Measurements from ENCODE around the gene ZSWIM8.
"Not testable (repeated sequence)": the region's sequence is repeated elsewhere in the genome, so short reads cannot be mapped to it uniquely, and the experiment has no call there.

The ZSWIM8 gene

DNA sequence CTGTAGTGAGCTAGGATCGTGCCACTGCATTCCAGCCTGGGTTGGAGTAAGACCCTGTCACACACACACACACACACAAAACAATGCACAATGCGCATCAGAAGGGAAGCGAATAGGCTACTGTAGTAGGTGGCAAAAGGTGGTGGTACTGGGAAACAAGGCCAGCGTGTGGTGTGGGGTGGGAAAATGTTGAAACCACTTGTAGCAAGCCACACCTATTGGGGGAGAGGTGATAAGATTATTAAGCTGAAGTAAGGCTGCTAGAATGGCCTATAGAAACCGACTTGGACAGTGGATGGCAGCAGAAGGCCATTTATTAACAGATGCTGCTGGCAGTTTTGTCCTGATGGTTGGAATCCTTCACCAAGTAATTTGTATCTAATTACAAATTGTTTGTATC is 10.8 kb upstream of the ZSWIM8 start:
- peak; percentile 40 for DNase-seq (ENCODE audit: low spot score)

DNA sequence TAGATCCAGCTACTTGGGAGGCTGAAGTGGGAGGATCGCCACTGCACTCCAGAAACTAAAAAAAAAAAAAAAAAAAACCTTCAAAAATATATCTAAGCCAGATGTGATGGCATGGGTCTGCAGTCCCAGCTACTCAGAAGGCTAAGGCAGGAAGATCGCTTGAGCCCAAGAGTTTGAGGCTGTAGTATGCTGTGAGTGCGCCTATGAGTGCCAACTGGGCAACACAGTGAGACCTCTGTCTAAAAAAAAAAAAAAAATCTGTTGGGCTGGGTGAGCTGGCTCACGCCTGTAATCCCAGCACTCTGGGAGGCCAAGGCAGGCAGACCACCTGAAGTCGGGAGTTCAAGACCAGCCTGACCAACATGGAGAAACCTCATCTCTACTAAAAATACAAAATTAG is 6.4 kb upstream of the ZSWIM8 start:
- no peak for DNase-seq (ENCODE audit: low spot score)

- DNase-seq (ENCODE audit: low spot score): no peak
These were observed 5.7 kb upstream of the ZSWIM8 start for GRCh38 chr10:73779539-73780197.

GRCh38 chr10:73780301-73780700 is 5.1 kb upstream of the ZSWIM8 start:
- no peak for DNase-seq (ENCODE audit: low spot score)

- no peak for DNase-seq (ENCODE audit: low spot score)
These were observed 4.4 kb upstream of the ZSWIM8 start for GRCh38 chr10:73780966-73781365.

DNA sequence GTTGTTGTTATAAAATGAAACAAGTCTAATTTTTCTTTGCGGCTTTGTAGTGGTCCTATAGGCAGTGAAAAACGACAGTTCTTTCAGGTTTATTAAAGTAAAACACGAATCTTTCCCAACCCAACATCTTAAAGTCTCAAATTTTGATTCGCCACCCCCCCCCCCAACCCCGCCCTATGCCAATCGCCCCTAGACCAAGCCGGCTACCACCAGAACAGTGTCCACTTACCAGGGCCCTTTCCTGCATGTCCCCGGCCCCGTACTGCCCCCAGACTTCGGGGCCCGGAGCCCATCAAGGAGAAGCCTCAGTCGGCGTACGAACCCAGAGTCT is 3.9 kb upstream of the ZSWIM8 start:
- no peak for DNase-seq (ENCODE audit: low spot score)

- DNase-seq (ENCODE audit: low spot score): peak; percentile 80
These were observed 3.3 kb upstream of the ZSWIM8 start, which contains the start of gene CHCHD1 for GRCh38 chr10:73781879-73782748. Gene CHCHD1, plus strand, starts transcription at chr10:73782048. Its CDS starts 28 bp downstream, at chr10:73782076.

DNA sequence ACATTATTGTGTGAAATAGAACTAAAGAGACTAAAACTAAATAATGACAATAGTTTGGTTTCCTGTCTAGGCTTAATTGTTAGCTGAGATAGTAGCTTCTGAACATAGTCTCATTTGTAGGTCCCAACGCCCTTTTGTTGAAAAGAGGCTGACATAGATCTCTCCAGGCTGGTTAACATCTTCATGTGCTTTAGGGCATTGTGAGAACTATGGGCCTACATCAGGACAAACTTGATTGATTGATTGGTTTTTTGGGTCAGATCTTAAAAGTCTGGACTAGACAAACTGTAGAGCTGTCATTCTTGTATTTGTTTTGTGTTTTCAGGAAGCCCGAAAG is 2.7 kb upstream of the ZSWIM8 start:
- no peak for DNase-seq (ENCODE audit: low spot score)

- DNase-seq (ENCODE audit: low spot score): peak; percentile 33
These were observed 510 bp downstream of the ZSWIM8 start for GRCh38 chr10:73785721-73786511.

- no peak for DNase-seq (ENCODE audit: low spot score)
These were observed 1.1 kb downstream of the ZSWIM8 start for GRCh38 chr10:73786512-73786885.

- DNase-seq (ENCODE audit: low spot score): not testable (repeated sequence)
These were observed 1.8 kb downstream of the ZSWIM8 start for GRCh38 chr10:73787031-73787800.

DNA sequence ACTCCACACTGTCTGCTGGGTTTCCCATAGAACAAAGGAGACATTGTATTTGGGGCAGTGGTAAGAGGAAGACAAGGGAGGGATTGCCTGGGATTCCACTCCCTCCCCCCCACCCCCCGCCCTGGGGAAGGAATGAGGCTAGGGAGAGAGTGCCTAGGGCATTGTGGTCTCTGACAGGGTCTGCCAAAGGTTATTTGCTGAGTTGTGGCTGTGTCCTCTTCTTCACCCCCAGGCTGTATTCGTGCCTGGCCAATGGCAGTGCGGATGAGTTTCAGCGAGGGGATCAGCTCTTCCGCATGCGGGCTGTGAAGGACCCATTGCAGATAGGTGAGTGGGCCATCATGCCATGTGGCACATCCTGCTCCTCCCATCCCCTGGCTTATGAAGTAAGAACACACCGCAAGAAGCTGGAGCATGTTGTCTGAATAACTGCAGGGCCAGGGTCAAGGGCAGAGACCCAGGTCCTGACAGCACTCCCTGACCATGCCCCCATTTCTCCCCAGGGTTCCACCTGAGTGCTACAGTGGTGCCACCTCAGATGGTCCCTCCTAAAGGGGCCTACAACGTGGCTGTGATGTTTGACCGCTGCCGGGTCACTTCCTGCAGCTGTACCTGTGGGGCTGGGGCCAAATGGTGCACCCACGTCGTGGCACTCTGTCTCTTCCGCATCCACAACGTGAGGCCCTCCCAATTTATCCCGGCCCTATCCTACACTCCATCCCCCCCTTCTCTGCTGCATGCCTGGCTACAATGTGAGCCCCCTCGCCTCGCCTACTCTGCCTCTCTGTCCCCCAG is 3.7 kb downstream of the ZSWIM8 start:
- DNase-seq (ENCODE audit: low spot score): no peak

- DNase-seq (ENCODE audit: low spot score): no peak
These were observed 4.3 kb downstream of the ZSWIM8 start for GRCh38 chr10:73789659-73790055.

DNA sequence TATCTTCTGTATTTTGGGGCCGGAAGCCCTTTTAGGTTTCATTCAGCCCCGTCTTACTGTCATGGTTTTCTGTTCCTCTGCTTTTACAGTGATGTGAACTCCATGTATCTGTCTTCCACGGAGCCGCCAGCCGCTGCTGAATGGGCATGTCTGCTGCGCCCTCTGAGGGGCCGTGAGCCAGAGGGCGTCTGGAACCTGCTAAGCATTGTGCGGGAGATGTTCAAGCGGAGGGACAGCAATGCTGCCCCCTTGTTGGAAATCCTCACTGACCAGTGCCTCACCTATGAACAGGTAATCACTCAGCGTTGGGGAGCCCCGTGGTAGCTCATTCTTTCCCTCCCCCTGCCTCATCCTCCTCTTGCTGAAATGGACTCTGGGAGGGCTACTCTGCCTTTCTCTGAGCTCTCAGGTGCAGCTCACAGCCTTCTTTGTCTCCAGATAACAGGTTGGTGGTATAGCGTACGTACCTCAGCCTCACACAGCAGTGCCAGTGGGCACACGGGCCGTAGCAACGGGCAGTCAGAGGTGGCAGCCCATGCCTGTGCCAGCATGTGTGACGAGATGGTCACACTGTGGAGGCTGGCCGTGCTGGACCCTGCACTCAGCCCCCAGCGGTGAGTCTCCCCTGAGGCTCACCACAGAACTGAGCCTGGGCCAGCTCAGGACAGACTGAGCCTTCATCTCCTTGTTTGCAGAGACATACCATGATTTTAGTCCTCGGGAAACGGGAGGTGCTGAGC is 5.7 kb downstream of the ZSWIM8 start:
- DNase-seq (ENCODE audit: low spot score): no peak

DNA sequence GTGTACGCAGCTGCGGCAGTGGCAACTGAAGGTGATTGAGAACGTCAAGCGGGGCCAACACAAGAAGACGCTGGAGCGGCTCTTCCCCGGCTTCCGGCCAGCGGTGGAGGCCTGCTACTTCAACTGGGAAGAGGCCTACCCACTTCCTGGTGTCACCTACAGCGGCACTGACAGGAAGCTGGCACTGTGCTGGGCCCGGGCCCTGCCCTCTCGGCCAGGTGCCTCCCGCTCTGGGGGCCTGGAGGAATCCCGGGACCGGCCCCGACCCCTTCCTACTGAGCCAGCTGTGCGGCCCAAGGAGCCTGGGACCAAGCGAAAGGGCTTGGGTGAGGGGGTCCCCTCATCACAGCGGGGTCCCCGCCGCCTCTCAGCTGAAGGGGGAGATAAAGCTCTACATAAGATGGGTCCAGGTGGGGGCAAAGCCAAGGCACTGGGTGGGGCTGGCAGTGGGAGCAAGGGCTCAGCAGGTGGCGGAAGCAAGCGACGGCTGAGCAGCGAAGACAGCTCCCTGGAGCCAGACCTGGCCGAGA is 6.5 kb downstream of the ZSWIM8 start:
- no peak for DNase-seq (ENCODE audit: low spot score)

- no peak for DNase-seq (ENCODE audit: low spot score)
These were observed 8.1 kb downstream of the ZSWIM8 start for GRCh38 chr10:73793456-73793855.

DNA sequence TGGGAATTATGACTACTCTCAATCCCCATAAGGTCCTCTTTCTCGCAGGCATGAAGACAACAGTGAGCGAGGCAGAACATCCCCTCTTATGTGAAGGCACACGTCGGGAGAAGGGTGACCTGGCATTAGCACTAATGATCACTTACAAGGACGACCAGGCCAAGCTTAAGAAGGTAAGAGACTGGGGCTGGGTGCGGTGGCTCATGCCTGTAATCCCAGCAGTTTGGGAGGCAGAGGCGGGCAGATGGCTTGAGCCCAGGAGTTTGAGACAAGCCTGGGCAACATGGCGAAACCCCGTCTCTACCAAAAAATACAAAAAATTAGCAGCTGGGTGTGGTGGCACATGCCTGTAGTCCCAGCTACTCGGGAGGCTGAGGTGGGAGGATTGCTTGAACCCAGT is 10.1 kb downstream of the ZSWIM8 start:
- DNase-seq (ENCODE audit: low spot score): not testable (repeated sequence)

- not testable (repeated sequence) for DNase-seq (ENCODE audit: low spot score)
These were observed 10.6 kb downstream of the ZSWIM8 start for GRCh38 chr10:73796035-73796434.

GRCh38 chr10:73796766-73797165 is 11.4 kb downstream of the ZSWIM8 start:
- no peak for DNase-seq (ENCODE audit: low spot score)

GRCh38 chr10:73797324-73798025 is 12.1 kb downstream of the ZSWIM8 start:
- no peak for DNase-seq (ENCODE audit: low spot score)

Data from SW480 (cell line).